Endometrial microvascular endothelial cells (primary cell): ENCODE results near the gene NIPBL. TPM values are rescaled to one million over a fixed set of nuclear protein-coding genes. Genes with fewer than 3 reads are reported as not detected.
"Not testable (repeated sequence)": the region's sequence is repeated elsewhere in the genome, so short reads cannot be mapped to it uniquely, and the experiment has no call there.

ENCODE experiments used
- in situ Hi-C: cut with HindIII; loops from 2 replicates; pipeline ENCODE4 v1.10.0; 2017; ENCODE audit warnings: low sequenced_read_pairs, low pct_unique_long_range_greater_than_20kb; ENCODE audit errors: inconsistent ontology term
- total RNA-seq: library from RNA; depleted of rRNA; stranded (reverse); fragments of >200 nt; gene quantifications from one replicate; pipeline ENCODE4 v1.2.3, GENCODE V29; 2015; ENCODE audit errors: inconsistent ontology term

Gene NIPBL
- total RNA-seq, 1 donor from 2014 or later: 22.5 TPM

GRCh38 chr5:36897616-36898015 lies 21.0 kb downstream of the NIPBL start:
- in situ Hi-C loops: no loop called here

GRCh38 chr5:36899860-36900259 lies 23.3 kb downstream of the NIPBL start:
- in situ Hi-C loops: no loop called here

GRCh38 chr5:36900283-36900682 lies 23.7 kb downstream of the NIPBL start:
- in situ Hi-C loops: no loop called here

GRCh38 chr5:36901077-36901476 lies 24.5 kb downstream of the NIPBL start:
- in situ Hi-C loops: not testable (repeated sequence)

GRCh38 chr5:36901856-36902255 lies 25.3 kb downstream of the NIPBL start:
- in situ Hi-C loops: no loop called here

- in situ Hi-C loops: no loop called here
These were observed 25.8 kb downstream of the NIPBL start for GRCh38 chr5:36902353-36902752.

GRCh38 chr5:36904677-36905076 lies 28.1 kb downstream of the NIPBL start:
- in situ Hi-C loops: no loop called here

- in situ Hi-C loops: no loop called here
These were observed 32.1 kb downstream of the NIPBL start for GRCh38 chr5:36908544-36909260.

GRCh38 chr5:36915653-36916052 lies 39.1 kb downstream of the NIPBL start:
- in situ Hi-C loops: no loop called here

- in situ Hi-C loops: not testable (repeated sequence)
These were observed 40.0 kb downstream of the NIPBL start for GRCh38 chr5:36916614-36917013.

GRCh38 chr5:36917358-36917757 lies 40.8 kb downstream of the NIPBL start:
- in situ Hi-C loops: not testable (repeated sequence)

- in situ Hi-C loops: no loop called here
These were observed 42.7 kb downstream of the NIPBL start for GRCh38 chr5:36919238-36919637.

GRCh38 chr5:36919650-36920049 lies 43.1 kb downstream of the NIPBL start:
- in situ Hi-C loops: no loop called here

- in situ Hi-C loops: no loop called here
These were observed 52.4 kb downstream of the NIPBL start for GRCh38 chr5:36928947-36929346.

GRCh38 chr5:36929438-36929837 lies 52.9 kb downstream of the NIPBL start:
- in situ Hi-C loops: no loop called here

GRCh38 chr5:36932056-36932455 lies 55.5 kb downstream of the NIPBL start:
- in situ Hi-C loops: no loop called here

- in situ Hi-C loops: no loop called here
These were observed 56.1 kb downstream of the NIPBL start for GRCh38 chr5:36932699-36933098.

GRCh38 chr5:36934740-36935356 lies 58.3 kb downstream of the NIPBL start:
- in situ Hi-C loops: no loop called here

GRCh38 chr5:36935805-36936204 lies 59.2 kb downstream of the NIPBL start:
- in situ Hi-C loops: no loop called here

GRCh38 chr5:36936309-36936708 lies 59.7 kb downstream of the NIPBL start:
- in situ Hi-C loops: no loop called here

- in situ Hi-C loops: no loop called here
These were observed 61.6 kb downstream of the NIPBL start for GRCh38 chr5:36938129-36938528.
